HEK293 (cell line): ENCODE measurements around the gene STYK1.

Experiments
- MYNN ChIP-seq: fragments of 450-650 bp; formaldehyde crosslinking; IDR thresholded peaks from 2 replicates; pipeline ENCODE4 v1.5.1; 2016; ENCODE audit warnings: missing biosample characterization, missing genetic modification characterization, borderline replicate concordance
- YY1 ChIP-seq: fragments of 450-650 bp; formaldehyde crosslinking; IDR thresholded peaks from 2 replicates; pipeline ENCODE4 v1.5.1; 2018; ENCODE audit warnings: missing biosample characterization, missing genetic modification characterization
- ZNF121 ChIP-seq: fragments of 450-650 bp; formaldehyde crosslinking; IDR thresholded peaks from 2 replicates; pipeline ENCODE4 v1.5.1; 2016; ENCODE audit warnings: missing biosample characterization, missing genetic modification characterization
- ZNF214 ChIP-seq: fragments of 450-650 bp; formaldehyde crosslinking; IDR thresholded peaks from 2 replicates; pipeline ENCODE4 v1.5.1; 2017; ENCODE audit warnings: missing biosample characterization, mild to moderate bottlenecking, missing genetic modification characterization, borderline replicate concordance
- ZNF311 ChIP-seq: fragments of 450-650 bp; formaldehyde crosslinking; IDR thresholded peaks from 2 replicates; pipeline ENCODE4 v1.5.1; 2017; ENCODE audit warnings: missing biosample characterization, missing genetic modification characterization, borderline replicate concordance
- ZNF394 ChIP-seq: fragments of 450-650 bp; formaldehyde crosslinking; IDR thresholded peaks from 2 replicates; pipeline ENCODE4 v1.5.1; 2016; ENCODE audit warnings: missing biosample characterization, missing genetic modification characterization, mild to moderate bottlenecking, moderate library complexity, borderline replicate concordance
- ZNF433 ChIP-seq: fragments of 450-650 bp; formaldehyde crosslinking; IDR thresholded peaks from 2 replicates; pipeline ENCODE4 v1.5.1; 2016; ENCODE audit warnings: missing biosample characterization, missing genetic modification characterization, low read depth
- ZNF501 ChIP-seq: fragments of 450-650 bp; formaldehyde crosslinking; IDR thresholded peaks from 2 replicates; pipeline ENCODE4 v1.5.1; 2016; ENCODE audit warnings: missing biosample characterization, missing genetic modification characterization
- ZNF510 ChIP-seq: fragments of 450-650 bp; formaldehyde crosslinking; IDR thresholded peaks from 2 replicates; pipeline ENCODE4 v1.5.1; 2018; ENCODE audit warnings: mild to moderate bottlenecking, missing genetic modification characterization, missing biosample characterization; ENCODE audit not compliant: insufficient replicate concordance
- ZNF521 ChIP-seq: fragments of 450-650 bp; formaldehyde crosslinking; IDR thresholded peaks from 2 replicates; pipeline ENCODE4 v1.5.1; 2017; ENCODE audit warnings: missing biosample characterization, mild to moderate bottlenecking, missing genetic modification characterization
- ZNF792 ChIP-seq: fragments of 450-650 bp; formaldehyde crosslinking; IDR thresholded peaks from 2 replicates; pipeline ENCODE4 v1.5.1; 2016; ENCODE audit warnings: missing biosample characterization, missing genetic modification characterization
- TF ChIP-seq, protein P1 (sequence below): fragments of 450-650 bp; formaldehyde crosslinking; IDR thresholded peaks from 2 replicates; pipeline ENCODE4 v1.5.1; 2016; ENCODE audit warnings: missing biosample characterization, missing genetic modification characterization
- TF ChIP-seq, protein P2 (sequence below): fragments of 450-650 bp; formaldehyde crosslinking; IDR thresholded peaks from 2 replicates; pipeline ENCODE4 v1.5.1; 2016; ENCODE audit warnings: missing biosample characterization, missing genetic modification characterization

DNA sequence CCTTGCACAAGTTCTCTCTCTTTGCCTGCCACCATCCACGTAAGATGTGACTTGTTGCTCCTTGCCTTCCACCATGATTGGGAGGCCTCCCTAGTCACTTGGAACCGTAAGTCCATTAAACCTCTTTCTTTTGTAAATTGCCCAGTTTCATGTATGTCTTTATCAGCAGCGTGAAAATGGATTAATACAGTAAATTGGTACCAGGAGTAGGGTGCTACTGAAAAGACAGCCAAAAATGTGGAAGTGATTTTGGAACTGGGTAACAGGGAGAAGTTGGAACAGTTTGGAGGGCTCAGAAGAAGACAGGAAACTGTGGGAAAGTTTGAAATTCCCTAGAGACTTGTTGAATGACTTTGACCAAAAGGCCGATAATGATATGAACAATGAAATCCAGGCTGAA lies 27.9 kb downstream of the STYK1 start:
- TF ChIP-seq, protein P1, sequence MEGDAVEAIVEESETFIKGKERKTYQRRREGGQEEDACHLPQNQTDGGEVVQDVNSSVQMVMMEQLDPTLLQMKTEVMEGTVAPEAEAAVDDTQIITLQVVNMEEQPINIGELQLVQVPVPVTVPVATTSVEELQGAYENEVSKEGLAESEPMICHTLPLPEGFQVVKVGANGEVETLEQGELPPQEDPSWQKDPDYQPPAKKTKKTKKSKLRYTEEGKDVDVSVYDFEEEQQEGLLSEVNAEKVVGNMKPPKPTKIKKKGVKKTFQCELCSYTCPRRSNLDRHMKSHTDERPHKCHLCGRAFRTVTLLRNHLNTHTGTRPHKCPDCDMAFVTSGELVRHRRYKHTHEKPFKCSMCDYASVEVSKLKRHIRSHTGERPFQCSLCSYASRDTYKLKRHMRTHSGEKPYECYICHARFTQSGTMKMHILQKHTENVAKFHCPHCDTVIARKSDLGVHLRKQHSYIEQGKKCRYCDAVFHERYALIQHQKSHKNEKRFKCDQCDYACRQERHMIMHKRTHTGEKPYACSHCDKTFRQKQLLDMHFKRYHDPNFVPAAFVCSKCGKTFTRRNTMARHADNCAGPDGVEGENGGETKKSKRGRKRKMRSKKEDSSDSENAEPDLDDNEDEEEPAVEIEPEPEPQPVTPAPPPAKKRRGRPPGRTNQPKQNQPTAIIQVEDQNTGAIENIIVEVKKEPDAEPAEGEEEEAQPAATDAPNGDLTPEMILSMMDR: no peak
- TF ChIP-seq ZNF311: no peak
- TF ChIP-seq ZNF214 (tag by site-specific recombination): no peak
- no peak for TF ChIP-seq ZNF521 (tag by site-specific recombination)
- TF ChIP-seq ZNF792: no peak
- no peak for TF ChIP-seq MYNN (tag by site-specific recombination)
- no peak for TF ChIP-seq ZNF433 (tag by site-specific recombination)
- TF ChIP-seq, protein P2, sequence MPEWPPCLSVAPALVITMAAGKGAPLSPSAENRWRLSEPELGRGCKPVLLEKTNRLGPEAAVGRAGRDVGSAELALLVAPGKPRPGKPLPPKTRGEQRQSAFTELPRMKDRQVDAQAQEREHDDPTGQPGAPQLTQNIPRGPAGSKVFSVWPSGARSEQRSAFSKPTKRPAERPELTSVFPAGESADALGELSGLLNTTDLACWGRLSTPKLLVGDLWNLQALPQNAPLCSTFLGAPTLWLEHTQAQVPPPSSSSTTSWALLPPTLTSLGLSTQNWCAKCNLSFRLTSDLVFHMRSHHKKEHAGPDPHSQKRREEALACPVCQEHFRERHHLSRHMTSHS (tag by site-specific recombination): no peak
- no peak for TF ChIP-seq ZNF501 (tag by site-specific recombination)
- TF ChIP-seq YY1: no peak
- TF ChIP-seq ZNF394 (tag by site-specific recombination): no peak
- no peak for TF ChIP-seq ZNF121
- TF ChIP-seq ZNF510 (tag by site-specific recombination): no peak
